A549 (cell line): ENCODE results near the gene CADM2.
"Not testable (repeated sequence)": the region's sequence is repeated elsewhere in the genome, so short reads cannot be mapped to it uniquely, and the experiment has no call there.

Experiments
- BHLHE40 ChIP-seq: IDR thresholded peaks from 2 replicates; pipeline ENCODE4 v1.6.1; 2012; ENCODE audit warnings: low read depth, low read length, inconsistent platforms
- CHD2 ChIP-seq: fragments of 150-350 bp; IDR thresholded peaks from 2 replicates; pipeline ENCODE4 v1.6.1; 2014; ENCODE audit warnings: low read length; ENCODE audit not compliant: partially characterized antibody
- CTCF ChIP-seq: fragments of >200 bp; sonication (Bioruptor Twin); formaldehyde crosslinking; IDR thresholded peaks from 3 replicates; pipeline ENCODE4 v1.5.1; 2016
- EHMT2 ChIP-seq: fragments of 200-600 bp; sonication (generic); IDR thresholded peaks from 2 replicates; pipeline ENCODE4 v1.6.1; 2016; ENCODE audit warnings: antibody characterized with exemption, low read depth, mild to moderate bottlenecking, moderate library complexity
- EP300 ChIP-seq, 2 experiments: fragments of >200 bp; sonication (Bioruptor Twin); formaldehyde crosslinking; IDR thresholded peaks; 2 replicates in 1 of 2; 3 replicates in 1 of 2; pipeline ENCODE4 v1.6.1; 2016 to 2017
- JUNB ChIP-seq: fragments of >200 bp; sonication (Bioruptor Twin); formaldehyde crosslinking; IDR thresholded peaks from 2 replicates; pipeline ENCODE4 v1.6.1; 2016
- MAZ ChIP-seq: fragments of 150-350 bp; IDR thresholded peaks from 2 replicates; pipeline ENCODE4 v1.6.1; 2014; ENCODE audit warnings: antibody characterized with exemption, low read depth, low read length, borderline replicate concordance
- NR3C1 ChIP-seq: fragments of >200 bp; sonication (Bioruptor Twin); formaldehyde crosslinking; IDR thresholded peaks from 3 replicates; pipeline ENCODE4 v1.6.1; 2017
- POLR2A ChIP-seq: IDR thresholded peaks from 2 replicates; pipeline ENCODE4 v1.6.1; 2012; ENCODE audit warnings: mild to moderate bottlenecking, low read length
- ZSCAN20 ChIP-seq: fragments of 250-450 bp; sonication (Bioruptor Pico); IDR thresholded peaks from 2 replicates; pipeline ENCODE4 v1.8.0; 2022; ENCODE audit warnings: mild to moderate bottlenecking, moderate library complexity

GRCh38 chr3:84918592-84918991 lies 40.2 kb upstream of the CADM2 start:
- not testable (repeated sequence) for TF ChIP-seq CTCF; POLR2A; NR3C1; EHMT2; ZSCAN20 (CRISPR knock-in tag); BHLHE40; CHD2; MAZ; EP300 (IDR thresholded peaks at IDR 0.05); JUNB
